HepG2 (cell line): Measurements from ENCODE around the gene PLA2G4F. TPM values are rescaled to one million over a fixed set of nuclear protein-coding genes. Genes with fewer than 3 reads are reported as not detected.
A peak's percentile ranks its signal among the peaks of the same experiment; 100 is the strongest.

Experiments used
- ARNT2 ChIP-seq: sonication (generic); formaldehyde crosslinking; IDR thresholded peaks from 2 replicates; pipeline ENCODE4 v1.8.0; 2022; ENCODE audit warnings: mild to moderate bottlenecking, low read depth, missing genetic modification reagents, moderate library complexity
- ATF7 ChIP-seq, 2 experiments: fragments of 450-650 bp in 1 of 2; sonication (generic) in 1 of 2; formaldehyde crosslinking in 1 of 2; IDR thresholded peaks; 2 replicates each; pipeline versions ENCODE4 v1.4.0 to v1.6.1; 2016 to 2020; ENCODE audit warnings: antibody characterized with exemption in 1 of 2, mild to moderate bottlenecking in 1 of 2, missing genetic modification reagents in 1 of 2
- BRCA1 ChIP-seq: sonication (generic); formaldehyde crosslinking; IDR thresholded peaks from 2 replicates; pipeline ENCODE4 v1.4.0; 2020; ENCODE audit warnings: missing genetic modification reagents
- CC2D1A ChIP-seq: sonication (generic); formaldehyde crosslinking; IDR thresholded peaks from 2 replicates; pipeline ENCODE4 v1.8.1; 2023; ENCODE audit warnings: mild to moderate bottlenecking, missing genetic modification reagents
- GRHL1 ChIP-seq: sonication (generic); formaldehyde crosslinking; conservative IDR thresholded peaks from 2 replicates; pipeline ENCODE4 v1.8.0; 2022; ENCODE audit warnings: missing genetic modification reagents
- ISX ChIP-seq: sonication (generic); formaldehyde crosslinking; conservative IDR thresholded peaks from 2 replicates; pipeline ENCODE4 v1.5.0; 2020; ENCODE audit warnings: missing genetic modification reagents
- PHF20 ChIP-seq: sonication (generic); formaldehyde crosslinking; IDR thresholded peaks from 2 replicates; pipeline ENCODE4 v1.5.0; 2020; ENCODE audit warnings: mild to moderate bottlenecking, missing genetic modification reagents
- RAD51 ChIP-seq: fragments of 450-650 bp; IDR thresholded peaks from 2 replicates; pipeline ENCODE4 v1.6.1; 2016; ENCODE audit warnings: borderline replicate concordance
- RCOR2 ChIP-seq: IDR thresholded peaks from 2 replicates; pipeline ENCODE4 v1.6.1; 2016; ENCODE audit warnings: missing biosample characterization, missing genetic modification reagents
- RNF219 ChIP-seq: sonication (generic); formaldehyde crosslinking; IDR thresholded peaks from 2 replicates; pipeline ENCODE4 v1.5.0; 2020; ENCODE audit warnings: mild to moderate bottlenecking, missing genetic modification reagents
- SCMH1 ChIP-seq: sonication (generic); formaldehyde crosslinking; IDR thresholded peaks from 2 replicates; pipeline ENCODE4 v1.9.0; 2021; ENCODE audit warnings: missing genetic modification reagents, mild to moderate bottlenecking, borderline replicate concordance
- SNAPC2 ChIP-seq: sonication (generic); formaldehyde crosslinking; IDR thresholded peaks from 2 replicates; pipeline ENCODE4 v1.8.1; 2022; ENCODE audit warnings: mild to moderate bottlenecking, missing genetic modification reagents
- ZFP1 ChIP-seq: IDR thresholded peaks from 2 replicates; pipeline ENCODE4 v1.6.1; 2016
- ZMAT3 ChIP-seq: sonication (generic); formaldehyde crosslinking; conservative IDR thresholded peaks from 2 replicates; pipeline ENCODE4 v1.7.0; 2021; ENCODE audit warnings: missing genetic modification reagents
- ZNF550 ChIP-seq: sonication (generic); formaldehyde crosslinking; IDR thresholded peaks from 2 replicates; pipeline ENCODE4 v1.4.0; 2020; ENCODE audit warnings: mild to moderate bottlenecking, missing genetic modification reagents, borderline replicate concordance
- ZNF678 ChIP-seq: sonication (generic); formaldehyde crosslinking; IDR thresholded peaks from 2 replicates; pipeline ENCODE4 v1.4.0; 2020; ENCODE audit warnings: mild to moderate bottlenecking, missing genetic modification reagents
- ZNF766 ChIP-seq: sonication (generic); formaldehyde crosslinking; IDR thresholded peaks from 2 replicates; pipeline ENCODE4 v1.5.0; 2020; ENCODE audit warnings: missing genetic modification reagents, borderline replicate concordance
- polyA plus RNA-seq, 8 experiments: library from polyadenylated mRNA; depleted of rRNA in 3 of 8; stranded (reverse) in 7 of 8; unstranded in 1 of 8; fragments of >200 nt; fragmentation: Illumina TruSeq in 4 of 8; extraction: Trizol in 4 of 8; gene quantifications; 2 replicates each; pipeline versions ENCODE4 v1.2.1 to v1.2.3, GENCODE V29; 2011 to 2016; ENCODE audit warnings: low read depth in 4 of 8, missing spikeins in 1 of 8, mixed read lengths in 1 of 8; ENCODE audit not compliant: insufficient read depth in 1 of 8
- total RNA-seq, 5 experiments: library from RNA; depleted of rRNA; stranded (reverse); fragments of >200 nt; fragmentation: Illumina TruSeq; extraction: Trizol; gene quantifications; 2 replicates each; pipeline ENCODE4 v1.2.3, GENCODE V29; 2016; ENCODE audit warnings: low read depth in 1 of 5
- TF ChIP-seq, protein P1 (sequence below): sonication (generic); formaldehyde crosslinking; IDR thresholded peaks from 2 replicates; pipeline ENCODE4 v1.4.0; 2020; ENCODE audit warnings: missing genetic modification reagents; ENCODE audit errors: not compliant biosample characterization
- TF ChIP-seq, protein P2 (sequence below): sonication (generic); formaldehyde crosslinking; IDR thresholded peaks from 2 replicates; pipeline ENCODE4 v1.8.0; 2022; ENCODE audit warnings: mild to moderate bottlenecking, missing genetic modification reagents, moderate library complexity
- TF ChIP-seq, protein P3 (sequence below): sonication (generic); formaldehyde crosslinking; conservative IDR thresholded peaks from 2 replicates; pipeline ENCODE4 v1.8.0; 2022; ENCODE audit warnings: low read depth, missing genetic modification reagents
- TF ChIP-seq, protein P4 (sequence below): sonication (generic); formaldehyde crosslinking; IDR thresholded peaks from 2 replicates; pipeline ENCODE4 v1.5.0; 2020; ENCODE audit warnings: missing genetic modification reagents, mild to moderate bottlenecking, borderline replicate concordance

The PLA2G4F gene
- total and polyA plus RNA-seq, 2 of the 13 experiments (the other 11 are each of a cell fraction or from before 2014, with no cell fraction given) = 0.07 TPM; not detected in 1

DNA sequence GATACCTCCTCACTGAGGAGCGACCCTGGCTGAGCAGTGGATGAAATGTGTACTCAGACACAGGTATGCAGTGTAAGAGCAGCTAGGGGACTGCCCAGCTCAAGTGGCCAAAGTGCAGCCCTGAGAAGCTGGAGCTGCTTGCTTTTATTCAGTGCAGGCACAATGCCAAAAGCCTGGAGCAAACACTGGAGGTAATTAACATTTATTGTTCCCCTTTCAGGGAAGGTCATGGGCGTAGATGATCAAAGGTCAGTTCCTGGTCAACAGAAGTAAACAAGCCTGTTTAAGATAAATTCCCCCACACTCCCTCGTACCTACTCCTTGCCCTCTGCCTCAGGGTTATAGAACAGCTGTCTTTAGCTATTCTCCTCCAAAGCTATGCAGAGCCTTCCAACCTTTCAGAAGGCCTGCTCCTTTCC is 17.5 kb downstream of the PLA2G4F start (continued):
- TF ChIP-seq, protein P1, sequence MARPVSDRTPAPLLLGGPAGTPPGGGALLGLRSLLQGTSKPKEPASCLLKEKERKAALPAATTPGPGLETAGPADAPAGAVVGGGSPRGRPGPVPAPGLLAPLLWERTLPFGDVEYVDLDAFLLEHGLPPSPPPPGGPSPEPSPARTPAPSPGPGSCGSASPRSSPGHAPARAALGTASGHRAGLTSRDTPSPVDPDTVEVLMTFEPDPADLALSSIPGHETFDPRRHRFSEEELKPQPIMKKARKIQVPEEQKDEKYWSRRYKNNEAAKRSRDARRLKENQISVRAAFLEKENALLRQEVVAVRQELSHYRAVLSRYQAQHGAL = no peak
- no peak for TF ChIP-seq ZNF678 (CRISPR knock-in tag)
- TF ChIP-seq, protein P2, sequence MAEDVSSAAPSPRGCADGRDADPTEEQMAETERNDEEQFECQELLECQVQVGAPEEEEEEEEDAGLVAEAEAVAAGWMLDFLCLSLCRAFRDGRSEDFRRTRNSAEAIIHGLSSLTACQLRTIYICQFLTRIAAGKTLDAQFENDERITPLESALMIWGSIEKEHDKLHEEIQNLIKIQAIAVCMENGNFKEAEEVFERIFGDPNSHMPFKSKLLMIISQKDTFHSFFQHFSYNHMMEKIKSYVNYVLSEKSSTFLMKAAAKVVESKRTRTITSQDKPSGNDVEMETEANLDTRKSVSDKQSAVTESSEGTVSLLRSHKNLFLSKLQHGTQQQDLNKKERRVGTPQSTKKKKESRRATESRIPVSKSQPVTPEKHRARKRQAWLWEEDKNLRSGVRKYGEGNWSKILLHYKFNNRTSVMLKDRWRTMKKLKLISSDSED = no peak
- no peak for TF ChIP-seq ZNF550 (CRISPR knock-in tag)
- TF ChIP-seq RNF219 = no peak
- no peak for TF ChIP-seq SCMH1
- TF ChIP-seq BRCA1 (CRISPR knock-in tag) = no peak
- TF ChIP-seq GRHL1 (CRISPR knock-in tag) = no peak
- TF ChIP-seq ZMAT3 (CRISPR knock-in tag) = no peak
- TF ChIP-seq, protein P3, sequence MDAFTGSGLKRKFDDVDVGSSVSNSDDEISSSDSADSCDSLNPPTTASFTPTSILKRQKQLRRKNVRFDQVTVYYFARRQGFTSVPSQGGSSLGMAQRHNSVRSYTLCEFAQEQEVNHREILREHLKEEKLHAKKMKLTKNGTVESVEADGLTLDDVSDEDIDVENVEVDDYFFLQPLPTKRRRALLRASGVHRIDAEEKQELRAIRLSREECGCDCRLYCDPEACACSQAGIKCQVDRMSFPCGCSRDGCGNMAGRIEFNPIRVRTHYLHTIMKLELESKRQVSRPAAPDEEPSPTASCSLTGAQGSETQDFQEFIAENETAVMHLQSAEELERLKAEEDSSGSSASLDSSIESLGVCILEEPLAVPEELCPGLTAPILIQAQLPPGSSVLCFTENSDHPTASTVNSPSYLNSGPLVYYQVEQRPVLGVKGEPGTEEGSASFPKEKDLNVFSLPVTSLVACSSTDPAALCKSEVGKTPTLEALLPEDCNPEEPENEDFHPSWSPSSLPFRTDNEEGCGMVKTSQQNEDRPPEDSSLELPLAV (CRISPR knock-in tag) = no peak
- TF ChIP-seq ZNF766 (CRISPR knock-in tag) = no peak
- TF ChIP-seq ATF7 (IDR thresholded peaks at IDR 0.05) = no peak
- no peak for TF ChIP-seq ATF7 (CRISPR knock-in tag; IDR thresholded peaks at IDR 0.05)
- no peak for TF ChIP-seq RAD51
- TF ChIP-seq CC2D1A (CRISPR knock-in tag) = no peak
- no peak for TF ChIP-seq ARNT2
- 0 out of 2 replicates have a peak, but pooled peaks have one; percentile 69 for TF ChIP-seq SNAPC2 (CRISPR knock-in tag)
- TF ChIP-seq PHF20 (CRISPR knock-in tag) = no peak
- TF ChIP-seq ISX = no peak
- peak; percentile 89 for TF ChIP-seq RCOR2 (CRISPR knock-in tag)
- no peak; the same call in 1 of the 2 replicates for TF ChIP-seq ZFP1 (CRISPR knock-in tag)
- TF ChIP-seq, protein P4, sequence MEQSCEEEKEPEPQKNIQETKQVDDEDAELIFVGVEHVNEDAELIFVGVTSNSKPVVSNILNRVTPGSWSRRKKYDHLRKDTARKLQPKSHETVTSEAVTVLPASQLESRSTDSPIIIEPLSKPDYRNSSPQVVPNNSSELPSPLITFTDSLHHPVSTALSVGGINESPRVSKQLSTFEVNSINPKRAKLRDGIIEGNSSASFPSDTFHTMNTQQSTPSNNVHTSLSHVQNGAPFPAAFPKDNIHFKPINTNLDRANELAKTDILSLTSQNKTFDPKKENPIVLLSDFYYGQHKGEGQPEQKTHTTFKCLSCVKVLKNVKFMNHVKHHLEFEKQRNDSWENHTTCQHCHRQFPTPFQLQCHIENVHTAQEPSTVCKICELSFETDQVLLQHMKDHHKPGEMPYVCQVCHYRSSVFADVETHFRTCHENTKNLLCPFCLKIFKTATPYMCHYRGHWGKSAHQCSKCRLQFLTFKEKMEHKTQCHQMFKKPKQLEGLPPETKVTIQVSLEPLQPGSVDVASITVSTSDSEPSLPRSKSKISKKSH (CRISPR knock-in tag) = peak; percentile 100
